ENCODE measurements around the gene PNMA8A. TPM values are rescaled to one million over a fixed set of nuclear protein-coding genes. Genes with fewer than 3 reads are reported as not detected.

PNMA8A gene
- total RNA-seq, 1 experiment from 2014 or later: not detected

GRCh38 chr19:46463516-46463915 is 7.8 kb downstream of the PNMA8A start:
- no peaks in the 10 kb centered on the region for H3K9me3 ChIP-seq (ENCODE audit: insufficient read depth, low read depth)
- 0 out of 2 replicates have a peak, but pooled peaks cover 4% of the 10 kb centered on the region for H3K4me1 ChIP-seq (replicated peaks; ENCODE audit: insufficient read depth)
- H3K4me3 ChIP-seq: no peak overlapping the region
- POLR2A ChIA-PET (ENCODE audit: unreplicated experiment): no interaction called here
- H3K4me2 ChIP-seq: no peak overlapping the region
- intact Hi-C loops (cut with micrococcal nuclease; ENCODE audit: unreplicated experiment): no loop called here
- H3K36me3 ChIP-seq (ENCODE audit: low read depth): no peaks in the 10 kb centered on the region
- DNase-seq: no peak
- no peak overlapping the region for H2AFZ ChIP-seq
- no peak overlapping the region for H3K27ac ChIP-seq
- H3K9me2 ChIP-seq (ENCODE audit: insufficient read depth): no peaks in the 10 kb centered on the region
- CTCF ChIA-PET: no interaction called here
- peaks cover 92% of the 10 kb centered on the region for H3K27me3 ChIP-seq (ENCODE audit: insufficient read depth, low read depth)
- no peaks in the 10 kb centered on the region for H4K20me1 ChIP-seq (ENCODE audit: insufficient read depth)
- H3F3A ChIP-seq (ENCODE audit: insufficient read depth, low read depth): peaks cover 6% of the 10 kb centered on the region; the same call in 1 of the 2 replicates
- TF ChIP-seq CTCF (conservative IDR thresholded peaks at IDR 0.05): no peak
- TF ChIP-seq EZH2 (IDR thresholded peaks at IDR 0.05; ENCODE audit: low read depth): no peak
- BruUV-seq (replicated peaks): no TSS peak
- H3K79me2 ChIP-seq (ENCODE audit: low read depth): no peaks in the 10 kb centered on the region

GRCh38 chr19:46461537-46461936 is 9.8 kb downstream of the PNMA8A start:
- H3K4me1 ChIP-seq (replicated peaks; ENCODE audit: insufficient read depth): 0 out of 2 replicates have a peak, but pooled peaks cover 1% of the 10 kb centered on the region
- no TSS peak for BruUV-seq (replicated peaks)
- no peaks in the 10 kb centered on the region for H3K36me3 ChIP-seq (ENCODE audit: low read depth)
- H2AFZ ChIP-seq: no peak overlapping the region
- CTCF ChIA-PET: no interaction called here
- no peaks in the 10 kb centered on the region for H4K20me1 ChIP-seq (ENCODE audit: insufficient read depth)
- no peaks in the 10 kb centered on the region for H3K9me2 ChIP-seq (ENCODE audit: insufficient read depth)
- peaks cover 91% of the 10 kb centered on the region for H3K27me3 ChIP-seq (ENCODE audit: insufficient read depth, low read depth)
- no peaks in the 10 kb centered on the region for H3K79me2 ChIP-seq (ENCODE audit: low read depth)
- no peaks in the 10 kb centered on the region for H3K9me3 ChIP-seq (ENCODE audit: insufficient read depth, low read depth)
- intact Hi-C loops (cut with micrococcal nuclease; ENCODE audit: unreplicated experiment): no loop called here
- H3F3A ChIP-seq (ENCODE audit: insufficient read depth, low read depth): peaks cover 6% of the 10 kb centered on the region; the same call in 1 of the 2 replicates
- H3K4me2 ChIP-seq: no peak overlapping the region
- H3K27ac ChIP-seq: no peak overlapping the region
- POLR2A ChIA-PET (ENCODE audit: unreplicated experiment): no interaction called here
- TF ChIP-seq CTCF (conservative IDR thresholded peaks at IDR 0.05) (no peak), EZH2 (IDR thresholded peaks at IDR 0.05; ENCODE audit: low read depth) (no peak)
- no peak for DNase-seq
- H3K4me3 ChIP-seq: no peak overlapping the region

GRCh38 chr19:46460981-46461380 is 10.4 kb downstream of the PNMA8A start:
- intact Hi-C loops (cut with micrococcal nuclease; ENCODE audit: unreplicated experiment): no loop called here
- H2AFZ ChIP-seq: no peak overlapping the region
- H3K9me2 ChIP-seq (ENCODE audit: insufficient read depth): no peaks in the 10 kb centered on the region
- BruUV-seq (replicated peaks): no TSS peak
- H3F3A ChIP-seq (ENCODE audit: insufficient read depth, low read depth): peaks cover under 1% of the 10 kb centered on the region; the same call in 1 of the 2 replicates
- no peaks in the 10 kb centered on the region for H3K9me3 ChIP-seq (ENCODE audit: insufficient read depth, low read depth)
- no peak overlapping the region for H3K4me3 ChIP-seq
- H3K4me1 ChIP-seq (replicated peaks; ENCODE audit: insufficient read depth): no peaks in the 10 kb centered on the region
- no peak for TF ChIP-seq CTCF (conservative IDR thresholded peaks at IDR 0.05)
- TF ChIP-seq EZH2 (IDR thresholded peaks at IDR 0.05; ENCODE audit: low read depth): no peak
- H3K79me2 ChIP-seq (ENCODE audit: low read depth): no peaks in the 10 kb centered on the region
- no peak overlapping the region for H3K27ac ChIP-seq
- H4K20me1 ChIP-seq (ENCODE audit: insufficient read depth): no peaks in the 10 kb centered on the region
- DNase-seq: no peak
- ChIA-PET POLR2A (ENCODE audit: unreplicated experiment) (no interaction called here), CTCF (no interaction called here)
- H3K27me3 ChIP-seq (ENCODE audit: insufficient read depth, low read depth): peaks cover 91% of the 10 kb centered on the region
- H3K36me3 ChIP-seq (ENCODE audit: low read depth): no peaks in the 10 kb centered on the region
- H3K4me2 ChIP-seq: no peak overlapping the region

Measured in PC-9 (cell line).